Heart left ventricle (tissue), 16 donors: ENCODE measurements around the gene C2orf49. TPM values are rescaled to one million over a fixed set of nuclear protein-coding genes. Genes with fewer than 3 reads are reported as not detected.
A peak's percentile ranks its signal among the peaks of the same experiment; 100 is the strongest.

Experiments used
- ATAC-seq, 4 donors: fragments of 200-7000 bp; cut with Tn5 transposase; one replicate each; pipeline ENCODE4 v1.9.1; 2020 to 2022; ENCODE audit warnings: moderate library complexity in 4 of 4, mild to moderate bottlenecking in 3 of 4, moderate number of reproducible peaks in 1 of 4
- DNase-seq, 5 donors: peaks; one replicate each; pipeline ENCODE4 v3.0.0-alpha.2; 2020
- H3K27ac ChIP-seq, 12 donors: fragments of 200-600 bp; sonication (generic) in 4 of 12; one replicate each; pipeline versions ENCODE4 v1.5.0 to v1.8.0; 2016 to 2022; ENCODE audit warnings: mild to moderate bottlenecking in 2 of 12
- H3K27me3 ChIP-seq, 9 donors: fragments of 200-600 bp; sonication (generic) in 2 of 9; one replicate each; pipeline versions ENCODE4 v1.5.1 to v1.8.0; 2016 to 2022; ENCODE audit warnings: mild to moderate bottlenecking in 3 of 9
- H3K36me3 ChIP-seq, 9 donors: fragments of 200-600 bp; sonication (generic) in 2 of 9; one replicate each; pipeline versions ENCODE4 v1.5.0 to v1.8.0; 2018 to 2022; ENCODE audit warnings: mild to moderate bottlenecking in 2 of 9
- H3K4me1 ChIP-seq, 12 donors: fragments of 200-600 bp; sonication (generic) in 4 of 12; one replicate each; pipeline versions ENCODE4 v1.5.0 to v1.8.0; 2016 to 2022; ENCODE audit warnings: mild to moderate bottlenecking in 3 of 12
- H3K4me3 ChIP-seq, 12 donors: fragments of 200-600 bp; sonication (generic) in 4 of 12; one replicate each; pipeline versions ENCODE4 v1.5.0 to v1.8.0; 2017 to 2022; ENCODE audit warnings: mild to moderate bottlenecking in 9 of 12, moderate library complexity in 4 of 12
- H3K9me3 ChIP-seq, 12 donors: fragments of 200-600 bp; sonication (generic) in 4 of 12; one replicate each; pipeline versions ENCODE4 v1.5.0 to v1.8.0; 2016 to 2022; ENCODE audit warnings: mild to moderate bottlenecking in 1 of 12
- CTCF ChIP-seq, 12 donors: fragments of 200-600 bp; sonication (generic) in 4 of 12; IDR thresholded peaks; one replicate each; pipeline versions ENCODE4 v1.5.0 to v1.8.0; 2018 to 2022; ENCODE audit warnings: antibody characterized with exemption in 12 of 12, mild to moderate bottlenecking in 5 of 12
- POLR2A ChIP-seq, 2 donors: fragments of 450-650 bp; IDR thresholded peaks; one replicate each; pipeline ENCODE4 v1.6.1; 2017; ENCODE audit warnings: antibody characterized with exemption in 2 of 2, mild to moderate bottlenecking in 2 of 2, moderate library complexity in 2 of 2
- WGBS, 4 donors: extraction: QIAGEN DNeasy Blood & Tissue Kit in 2 of 4; methylation state at CpG; one replicate each; pipeline versions ENCODE4 v1.1.5 to v1.1.7; 2013 to 2018; 5-methylcytosine and 5-hydroxymethylcytosine counted together
- intact Hi-C, 10 donors: fragments of 100-400 bp; cut with DNase I; formaldehyde crosslinking; loops; one replicate each; pipeline versions ENCODE4 v1.11.1 to v1.14.2; 2022
- long read RNA-seq, 3 donors: library from polyadenylated mRNA; unstranded; transcript quantifications; one replicate each; pipeline ENCODE4 v2.0.0, GENCODE V29; 2020 to 2021
- polyA plus RNA-seq, 2 donors: library from polyadenylated mRNA; stranded (reverse); fragments of 200-250 nt; gene quantifications; one replicate each; pipeline ENCODE4 v1.2.3, GENCODE V29; 2013
- total RNA-seq, 9 donors: library from RNA; depleted of rRNA in 2 of 9; stranded (reverse); fragments of >200 nt in 2 of 9; fragmentation: NEBNext Ultra II Directional in 3 of 9; extraction: Animal tissue kit (Norgen Biotek cat#: 25700) in 3 of 9; gene quantifications; one replicate each; pipeline versions ENCODE4 v1.1.0 to v1.2.4, GENCODE V29; 2016 to 2023
- donor health status: ischemic (EF 13 %, LVEDD 7.1; RV severe dilation, severe dysfunction).
- donor health status: healthy with polysubstance abuse.
- donor health status: DM: no; HTN: yes; CAD: no.
- donor health status: DM: no; HTN: no; CAD: no.
- donor health status: ischemic (EF 25% LVEDD 6.9; RV normal size, moderate dysfunction).
- donor health status: ischemic (EF 25% LVEDD 5.7; RV mildly dilated, moderate dysfunction).
- donor health status: healthy.
- donor health status: DM: yes; HTN: yes; CAD: no.
- donor health status: ischemic (EF 35%, LVEDD 5.7; RV mildly dilated, moderate dysfunction).
- donor health status: nonischemic (EF 11% LVEDD 7.7; RV severe dilation, severe dysfunction).
- donor health status: DM: yes; HTN: yes; CAD: no.
- donor health status: PGD.
- donor health status: ischemic (EF 29% LVEDD 5.4; RV normal size, mild dysfunction).
- donor health status: nonischemic (EF 23%, LVEDD 6.1; RV moderate dilation, normal function).

The C2orf49 gene
- total RNA-seq (10 to 100 TPM; 12.1 to 21.7 (median 15.6) TPM), polyA plus RNA-seq (10 to 100 TPM; 14.5 to 15.7 TPM)
- long read RNA-seq, donor 1, full-length matches to known transcripts, result 16 of 20 reads
- long read RNA-seq, donor 1, partial matches to known transcripts, result 1 of 20 reads
- long read RNA-seq, donor 1, other reads (novel, unspliced or antisense), result 3 of 20 reads
- long read RNA-seq, donor 2, full-length matches to known transcripts, result 5 of 6 reads
- long read RNA-seq, donor 2, partial matches to known transcripts, result 0 of 6 reads
- long read RNA-seq, donor 2, other reads (novel, unspliced or antisense), result 1 of 6 reads
- long read RNA-seq, donor 3, full-length matches to known transcripts, result 12 of 17 reads
- long read RNA-seq, donor 3, partial matches to known transcripts, result 1 of 17 reads
- long read RNA-seq, donor 3, other reads (novel, unspliced or antisense), result 4 of 17 reads

- peak; percentile 89 to 93 (median 91) for DNase-seq
- TF ChIP-seq CTCF (IDR thresholded peaks at IDR 0.05) (no peak), POLR2A (IDR thresholded peaks at IDR 0.05) (peak in 1 of 2 donors; percentile 50)
- Histone ChIP-seq H3K4me1 (peaks cover 0 to 29% (median 21%) of the 10 kb centered on the region in 12 donors), H3K36me3 (peaks cover 0 to 39% (median 26%) of the 10 kb centered on the region in 9 donors), H3K9me3 (no peaks in the 10 kb centered on the region), H3K4me3 (peak within 1 kb of the TSS; percentile 70 to 92 (median 84)), H3K27me3 (no peaks in the 10 kb centered on the region), H3K27ac (peak within 1 kb of the TSS; percentile 83 to 98 (median 94))
- peak; percentile 88 to 96 (median 93) for ATAC-seq
- 0 to 1% (median 0%) methylated on average over 38 to 58 of the region's 58 CpGs for WGBS, 4 donors
- intact Hi-C loops, result no loop called here
Observed at GRCh38 chr2:105337122-105338019, at the start of gene C2orf49. TSS of gene C2orf49 (plus strand) at chr2:105337540. CDS start at chr2:105337588, 48 bp downstream.

GRCh38 chr2:105287692-105288091 lies 49.6 kb upstream of the C2orf49 start:
- Histone ChIP-seq H3K27ac (no peak overlapping the region), H3K27me3 (no peaks in the 10 kb centered on the region), H3K36me3 (peaks cover 0 to 93% (median 70%) of the 10 kb centered on the region in 9 donors), H3K9me3 (no peaks in the 10 kb centered on the region), H3K4me1 (no peaks in the 10 kb centered on the region), H3K4me3 (no peak overlapping the region)
- ATAC-seq, result no peak
- no peak for DNase-seq
- peak in 11 of 12 donors; percentile 15 to 44 (median 28) for TF ChIP-seq CTCF (IDR thresholded peaks at IDR 0.05)
- TF ChIP-seq POLR2A (IDR thresholded peaks at IDR 0.05), result no peak
- intact Hi-C loops, result no loop called here
- WGBS, 4 donors, result 60 to 70% (median 64%) methylated on average over 5 of the region's 5 CpGs

- no peak for ATAC-seq
- Histone ChIP-seq H3K27me3 (no peaks in the 10 kb centered on the region), H3K4me3 (no peak overlapping the region), H3K36me3 (peaks cover 0 to 94% (median 70%) of the 10 kb centered on the region in 9 donors), H3K27ac (no peak overlapping the region), H3K4me1 (no peaks in the 10 kb centered on the region), H3K9me3 (no peaks in the 10 kb centered on the region)
- intact Hi-C loops, result no loop called here
- TF ChIP-seq POLR2A (IDR thresholded peaks at IDR 0.05), result no peak
- TF ChIP-seq CTCF (IDR thresholded peaks at IDR 0.05), result no peak
- WGBS, 4 donors, result 85 to 94% (median 94%) methylated on average over 7 of the region's 7 CpGs
- DNase-seq, result no peak
Observed at GRCh38 chr2:105288133-105288532, 49.2 kb upstream of the C2orf49 start.
